ENCODE data around the gene CDYL.

GRCh38 chr6:4756247-4756646, 20.0 kb upstream of the CDYL start:
- TF ChIP-seq CTCF (IDR thresholded peaks at IDR 0.05; ENCODE audit: low read depth, low read length) = no peak
- TF ChIP-seq EZH2phosphoT487 (IDR thresholded peaks at IDR 0.05; ENCODE audit: low read depth) = no peak

Data from OCI-LY3 (cell line).